ENCODE measurements around the gene PHF21A. TPM values are rescaled to one million over a fixed set of nuclear protein-coding genes. Genes with fewer than 3 reads are reported as not detected.

PHF21A gene
- total RNA-seq (2022; extraction: Qiagen RNA extraction), result 8.1 to 12.8 TPM (median 10.2 TPM) in 5 replicates

DNA sequence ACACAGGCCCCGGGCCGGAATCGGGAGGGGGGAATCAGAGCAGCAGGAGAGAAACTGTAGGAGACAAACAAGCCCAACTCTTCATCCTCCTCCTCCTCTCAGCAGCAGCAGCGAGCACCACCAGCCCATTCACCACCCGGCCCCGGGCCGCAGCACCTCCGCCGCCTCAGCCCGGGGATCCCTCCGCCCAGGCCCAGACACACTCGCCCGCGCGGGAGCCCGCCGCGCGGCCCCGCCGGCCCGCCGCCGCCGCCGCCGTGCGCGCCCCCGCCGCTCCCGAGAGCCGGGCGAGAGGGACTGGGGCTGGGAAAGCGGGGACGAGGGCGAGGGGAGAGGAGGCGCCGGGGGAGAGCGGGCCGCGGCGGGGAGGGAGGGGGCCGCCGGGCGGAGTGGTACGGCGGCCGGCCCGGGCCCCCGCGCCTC, at the start of gene PHF21A:
TSS of gene PHF21A (minus strand) at position 154 of the 423 bp plus-strand sequence. CDS start 37,235 bp downstream, outside the sequence.

DNA sequence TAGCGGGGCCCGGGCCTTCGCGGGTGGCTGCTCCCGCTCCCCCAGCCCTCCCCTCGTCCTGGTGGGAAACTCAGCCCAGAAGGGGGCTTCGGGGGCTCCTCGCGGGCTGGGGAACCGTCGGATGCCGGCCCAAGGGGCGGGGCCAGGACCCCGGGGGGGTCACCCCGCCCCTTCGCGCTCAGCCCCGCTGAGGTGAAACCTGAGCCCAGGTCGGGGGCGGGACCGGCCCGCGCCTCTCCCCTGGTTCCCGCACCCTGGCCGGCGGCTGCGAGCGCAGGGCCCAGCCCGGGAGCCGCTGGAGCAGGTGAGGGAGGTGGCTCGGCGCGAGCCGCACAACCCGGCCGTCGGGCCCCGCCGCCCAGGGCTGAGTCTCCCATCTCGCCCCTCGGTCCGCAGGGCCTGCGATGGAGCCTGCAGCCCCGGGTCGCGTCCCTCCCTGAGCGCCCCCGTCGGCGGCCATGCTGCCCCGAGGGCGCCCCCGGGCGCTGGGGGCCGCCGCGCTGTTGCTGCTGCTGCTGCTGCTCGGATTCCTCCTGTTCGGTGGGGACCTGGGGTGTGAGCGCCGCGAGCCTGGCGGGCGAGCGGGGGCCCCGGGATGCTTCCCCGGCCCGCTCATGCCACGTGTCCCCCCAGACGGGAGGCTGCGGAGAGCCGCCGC, 198.7 kb downstream of the PHF21A start, which contains the start of gene LARGE2:
TSS of gene LARGE2 (plus strand) at position 232 of the 658 bp plus-strand sequence. CDS start at position 459, 227 bp downstream.

DNA sequence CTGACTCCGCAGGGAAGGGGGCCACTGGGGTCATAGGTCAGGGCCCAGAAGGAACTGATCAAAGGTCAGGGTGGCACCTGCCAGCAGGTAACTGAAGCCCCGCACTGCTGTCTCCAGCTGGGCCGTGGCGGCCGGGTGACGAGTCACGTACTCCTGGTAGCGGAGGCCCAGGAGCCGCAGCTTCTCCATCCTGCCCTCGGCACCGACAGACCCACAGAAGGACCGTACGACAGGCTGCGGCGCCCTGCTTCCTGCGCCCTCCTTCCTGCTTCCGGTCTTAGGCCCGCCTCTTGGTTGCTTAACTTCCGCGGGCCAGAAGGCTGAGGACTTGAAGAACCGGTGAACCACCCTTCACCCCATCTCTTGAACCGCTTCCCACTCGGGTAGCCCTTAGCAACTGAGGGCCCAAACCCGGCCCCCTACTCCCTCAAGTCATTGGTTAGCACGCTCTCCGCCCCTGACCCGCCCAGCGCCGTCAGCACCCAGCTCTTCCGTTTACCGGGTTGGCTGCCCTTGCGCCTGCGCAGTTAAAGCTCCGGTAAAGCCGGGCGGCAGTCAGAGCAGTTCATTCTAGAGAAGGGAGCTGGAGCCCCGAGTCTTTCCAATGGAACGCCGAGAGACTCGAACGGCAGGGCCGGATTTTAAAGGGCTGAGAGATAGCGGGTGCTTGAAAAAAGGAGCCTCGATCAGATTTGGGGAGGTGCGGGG, 203.5 kb downstream of the PHF21A start, which contains the start of gene PEX16:
TSS of gene PEX16 (minus strand) at position 255 of the 708 bp plus-strand sequence. CDS start at position 189, 66 bp downstream.

DNA sequence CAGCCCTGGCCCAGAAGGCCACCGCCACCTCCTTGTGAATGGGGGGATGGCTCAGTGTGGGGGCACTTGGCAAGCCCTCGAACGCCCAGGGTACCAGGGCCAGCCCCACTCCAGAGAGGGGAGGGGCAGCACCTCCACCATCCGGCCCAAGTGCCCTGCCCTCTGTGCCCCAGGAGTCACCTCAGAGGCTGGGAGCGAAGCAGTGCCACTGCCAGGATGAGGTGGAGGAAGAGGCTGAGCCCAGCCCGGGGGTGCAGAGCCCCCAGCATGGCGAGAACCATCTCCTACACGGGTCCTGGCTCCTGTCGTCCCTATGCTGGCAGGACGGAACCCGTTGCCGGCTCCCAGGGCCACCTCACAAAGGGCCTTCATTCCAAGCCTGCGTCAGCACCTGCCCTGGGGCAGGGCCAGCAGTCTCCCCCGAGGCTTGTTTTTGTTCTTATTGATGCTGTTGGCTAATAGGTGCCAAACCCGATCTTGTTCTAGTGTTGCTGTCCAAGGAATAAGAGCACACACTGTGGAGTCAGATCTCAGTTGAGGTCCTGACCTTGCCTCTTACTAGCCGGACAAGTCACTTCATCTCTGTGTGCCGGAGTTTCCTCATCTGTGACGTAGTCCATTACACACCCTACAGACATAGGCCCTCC, 214.2 kb downstream of the PHF21A start, which contains the start of gene FREY1:
TSS of gene FREY1 (minus strand) at position 307 of the 647 bp plus-strand sequence. CDS start at position 281, 26 bp downstream.

DNA sequence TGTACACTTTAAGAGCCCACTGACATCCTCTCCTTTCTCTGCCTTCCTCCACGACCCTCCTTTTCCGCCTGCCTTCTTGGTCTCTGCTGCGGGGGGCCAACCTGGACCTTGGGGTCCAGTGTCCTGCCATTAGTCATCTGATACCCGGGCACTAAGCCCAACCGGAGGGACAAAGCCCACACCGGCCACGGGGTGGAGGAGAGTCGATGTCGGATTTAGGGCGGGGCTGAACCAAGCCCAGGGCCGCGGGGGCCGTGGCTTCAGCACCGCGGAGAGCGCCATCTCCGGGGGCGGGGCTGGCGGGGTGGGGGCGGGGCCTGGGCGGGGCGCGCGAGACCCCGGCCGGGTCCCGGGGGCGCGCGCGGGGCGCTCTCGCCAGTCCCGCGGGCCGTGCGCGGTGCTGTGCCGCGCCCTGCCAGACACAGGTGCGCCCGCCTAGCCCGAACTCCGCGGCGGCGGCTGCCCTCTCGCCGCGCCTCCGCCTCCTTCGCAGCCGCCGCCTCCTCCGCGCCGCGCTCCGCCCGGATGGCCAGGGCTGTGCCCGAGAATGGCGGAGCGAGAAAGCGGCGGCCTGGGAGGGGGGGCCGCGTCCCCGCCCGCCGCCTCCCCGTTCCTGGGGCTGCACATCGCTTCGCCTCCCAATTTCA, 235.9 kb downstream of the PHF21A start, which contains the start of gene MAPK8IP1:
TSS of gene MAPK8IP1 (plus strand) at position 378 of the 647 bp plus-strand sequence. CDS start at position 548, 170 bp downstream.

Other genes starting within 250 kb of the PHF21A start
- 5.4 to 8.1 TPM (median 6.6 TPM) in 5 replicates for gene MAPK8IP1, start 235.8 kb downstream of the PHF21A start, total RNA-seq (2022; extraction: Qiagen RNA extraction)
- 0.34 to 0.98 TPM (median 0.46 TPM) in 4 of 5 replicates, not detected in the other for gene FREY1, start 214.2 kb downstream of the PHF21A start, total RNA-seq (2022; extraction: Qiagen RNA extraction)
- gene PEX16, start 203.6 kb downstream of the PHF21A start, total RNA-seq (2022; extraction: Qiagen RNA extraction), result 16.7 to 18.6 TPM (median 17.5 TPM) in 5 replicates
- 1.7 to 2.8 TPM (median 2.6 TPM) in 5 replicates for gene LARGE2, start 198.8 kb downstream of the PHF21A start, total RNA-seq (2022; extraction: Qiagen RNA extraction)
- gene CREB3L1, start 156.2 kb upstream of the PHF21A start, total RNA-seq (2022; extraction: Qiagen RNA extraction), result 3.3 to 5.9 TPM (median 5.1 TPM) in 5 replicates
- 31.7 to 56.4 TPM (median 53.6 TPM) in 5 replicates for gene DGKZ, start 226.0 kb upstream of the PHF21A start, total RNA-seq (2022; extraction: Qiagen RNA extraction)